BE2C (cell line): Measurements from ENCODE around the gene KIF25.

Experiments
- DNase-seq: peaks from one replicate; pipeline ENCODE4 v3.0.0-alpha.2; 2020
- H3K27me3 ChIP-seq: fragments of 250-450 bp; sonication (Bioruptor Pico); 2 replicates; pipeline ENCODE4 v1.5.1; 2020; ENCODE audit warnings: mild to moderate bottlenecking
- H3K36me3 ChIP-seq: fragments of 250-450 bp; sonication (Bioruptor Pico); 2 replicates; pipeline ENCODE4 v1.5.1; 2020; ENCODE audit warnings: mild to moderate bottlenecking
- H3K4me1 ChIP-seq: fragments of 250-450 bp; sonication (Bioruptor Pico); 2 replicates; pipeline ENCODE4 v1.5.1; 2020
- H3K4me3 ChIP-seq: 2 replicates; pipeline ENCODE4 v1.5.1; 2011; ENCODE audit warnings: low read depth, low read length
- H3K9me3 ChIP-seq: fragments of 250-450 bp; sonication (Bioruptor Pico); 2 replicates; pipeline ENCODE4 v1.5.1; 2020
- CTCF ChIP-seq: IDR thresholded peaks from 2 replicates; pipeline ENCODE4 v1.5.1; 2012; ENCODE audit warnings: mild to moderate bottlenecking, low read depth, low read length

KIF25 gene

GRCh38 chr6:167988945-167989841 is 8.3 kb upstream of the KIF25 start:
- H3K36me3 ChIP-seq, result no peaks in the 10 kb centered on the region
- DNase-seq, result no peak
- TF ChIP-seq CTCF, result no peak
- no peak overlapping the region for H3K4me3 ChIP-seq
- no peaks in the 10 kb centered on the region; the same call in 1 of the 2 replicates for H3K4me1 ChIP-seq
- no peaks in the 10 kb centered on the region for H3K27me3 ChIP-seq
- H3K9me3 ChIP-seq, result no peaks in the 10 kb centered on the region

- no peak for DNase-seq
- no peak overlapping the region for H3K4me3 ChIP-seq
- H3K27me3 ChIP-seq, result no peaks in the 10 kb centered on the region
- no peaks in the 10 kb centered on the region for H3K36me3 ChIP-seq
- TF ChIP-seq CTCF, result no peak
- H3K4me1 ChIP-seq, result no peaks in the 10 kb centered on the region; the same call in 1 of the 2 replicates
- H3K9me3 ChIP-seq, result no peaks in the 10 kb centered on the region
Observed at GRCh38 chr6:167990016-167990945, 7.2 kb upstream of the KIF25 start.

GRCh38 chr6:167993169-167993568 is 4.3 kb upstream of the KIF25 start:
- no peaks in the 10 kb centered on the region for H3K36me3 ChIP-seq
- H3K4me3 ChIP-seq, result no peak overlapping the region
- H3K27me3 ChIP-seq, result no peaks in the 10 kb centered on the region
- TF ChIP-seq CTCF, result no peak
- no peak for DNase-seq
- no peaks in the 10 kb centered on the region; the same call in 1 of the 2 replicates for H3K4me1 ChIP-seq
- no peaks in the 10 kb centered on the region for H3K9me3 ChIP-seq

GRCh38 chr6:167993831-167994230 is 3.6 kb upstream of the KIF25 start:
- Histone ChIP-seq H3K9me3 (no peaks in the 10 kb centered on the region), H3K36me3 (no peaks in the 10 kb centered on the region), H3K4me3 (no peak overlapping the region), H3K27me3 (no peaks in the 10 kb centered on the region), H3K4me1 (no peaks in the 10 kb centered on the region; the same call in 1 of the 2 replicates)
- no peak for DNase-seq
- no peak for TF ChIP-seq CTCF

GRCh38 chr6:167995302-167995701 is 2.2 kb upstream of the KIF25 start:
- no peak overlapping the region for H3K4me3 ChIP-seq
- no peak for TF ChIP-seq CTCF
- H3K27me3 ChIP-seq, result no peaks in the 10 kb centered on the region
- H3K9me3 ChIP-seq, result no peaks in the 10 kb centered on the region
- H3K4me1 ChIP-seq, result no peaks in the 10 kb centered on the region; the same call in 1 of the 2 replicates
- no peaks in the 10 kb centered on the region for H3K36me3 ChIP-seq
- DNase-seq, result no peak
